ENCODE results near the gene TRAPPC2L.

TRAPPC2L gene

GRCh38 chr16:88906535-88907105, 49.7 kb downstream of the TRAPPC2L start:
- Histone ChIP-seq H3K36me3 (ENCODE audit: control insufficient read depth in 2 of 2, insufficient read depth in 2 of 2, low read length in 2 of 2) (no peaks in the 10 kb centered on the region), H3K27me3 (ENCODE audit: control insufficient read depth in 1 of 2, insufficient read depth in 2 of 2, low read length in 2 of 2) (peaks cover 0 to 4% of the 10 kb centered on the region in 2 donors)

DNA sequence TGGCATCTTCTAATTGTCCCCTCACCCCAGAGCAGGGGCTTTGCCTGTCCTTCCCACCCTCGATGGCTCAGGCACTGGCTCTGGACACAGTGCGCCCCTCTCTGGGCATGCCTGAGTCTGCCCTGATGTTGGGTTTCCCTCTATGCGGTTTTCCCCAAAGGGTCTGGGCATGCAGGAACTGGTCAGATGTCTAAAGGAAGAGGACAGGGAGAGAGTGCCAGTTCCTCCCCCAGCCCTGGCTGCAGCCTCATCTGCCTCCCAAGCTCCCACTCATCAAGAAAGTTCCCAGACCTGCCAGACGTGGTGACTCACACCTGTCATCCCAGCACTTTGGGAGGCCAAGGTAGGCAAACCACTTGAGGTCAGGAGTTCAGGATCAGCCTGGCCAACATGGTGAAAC, 50.8 kb downstream of the TRAPPC2L start:
- no peak overlapping the region for H3K4me3 ChIP-seq (ENCODE audit: low read length in 2 of 2)
- no peak overlapping the region for H3K27ac ChIP-seq (ENCODE audit: low read length)
- H3K9me3 ChIP-seq (ENCODE audit: control insufficient read depth in 2 of 2, low read length in 2 of 2): no peaks in the 10 kb centered on the region
- H3K27me3 ChIP-seq (ENCODE audit: control insufficient read depth in 1 of 2, insufficient read depth in 2 of 2, low read length in 2 of 2): peaks cover 0 to 6% of the 10 kb centered on the region in 2 donors
- no peaks in the 10 kb centered on the region for H3K4me1 ChIP-seq (ENCODE audit: control insufficient read depth, insufficient read depth, low read length)
- H3K9ac ChIP-seq (ENCODE audit: low read length in 2 of 2): no peak overlapping the region
- no peaks in the 10 kb centered on the region for H3K36me3 ChIP-seq (ENCODE audit: control insufficient read depth in 2 of 2, insufficient read depth in 2 of 2, low read length in 2 of 2)

More at GRCh38 chr16:88906535-88907105, 49.7 kb downstream of the TRAPPC2L start:
- Histone ChIP-seq H3K4me1 (ENCODE audit: control insufficient read depth, insufficient read depth, low read length) (no peaks in the 10 kb centered on the region), H3K9ac (ENCODE audit: low read length in 2 of 2) (no peak overlapping the region), H3K9me3 (ENCODE audit: control insufficient read depth in 2 of 2, low read length in 2 of 2) (no peaks in the 10 kb centered on the region), H3K27ac (ENCODE audit: low read length) (no peak overlapping the region), H3K4me3 (ENCODE audit: low read length in 2 of 2) (no peak overlapping the region)

GRCh38 chr16:88908307-88908706, 51.4 kb downstream of the TRAPPC2L start:
- no peak overlapping the region for H3K4me3 ChIP-seq (ENCODE audit: low read length in 2 of 2)
- no peaks in the 10 kb centered on the region for H3K9me3 ChIP-seq (ENCODE audit: control insufficient read depth in 2 of 2, low read length in 2 of 2)
- no peak overlapping the region for H3K9ac ChIP-seq (ENCODE audit: low read length in 2 of 2)
- H3K36me3 ChIP-seq (ENCODE audit: control insufficient read depth in 2 of 2, insufficient read depth in 2 of 2, low read length in 2 of 2): no peaks in the 10 kb centered on the region
- H3K4me1 ChIP-seq (ENCODE audit: control insufficient read depth, insufficient read depth, low read length): no peaks in the 10 kb centered on the region
- H3K27ac ChIP-seq (ENCODE audit: low read length): no peak overlapping the region
- peaks cover 5 to 6% of the 10 kb centered on the region in 2 donors for H3K27me3 ChIP-seq (ENCODE audit: control insufficient read depth in 1 of 2, insufficient read depth in 2 of 2, low read length in 2 of 2)

- no peak overlapping the region for H3K27ac ChIP-seq (ENCODE audit: low read length)
- no peak overlapping the region for H3K4me3 ChIP-seq (ENCODE audit: low read length in 2 of 2)
- H3K9me3 ChIP-seq (ENCODE audit: control insufficient read depth in 2 of 2, low read length in 2 of 2): no peaks in the 10 kb centered on the region
- no peaks in the 10 kb centered on the region for H3K4me1 ChIP-seq (ENCODE audit: control insufficient read depth, insufficient read depth, low read length)
- no peak overlapping the region for H3K9ac ChIP-seq (ENCODE audit: low read length in 2 of 2)
- H3K27me3 ChIP-seq (ENCODE audit: control insufficient read depth in 1 of 2, insufficient read depth in 2 of 2, low read length in 2 of 2): peaks cover 10 to 13% of the 10 kb centered on the region in 2 donors
- no peaks in the 10 kb centered on the region for H3K36me3 ChIP-seq (ENCODE audit: control insufficient read depth in 2 of 2, insufficient read depth in 2 of 2, low read length in 2 of 2)
These were observed 52.7 kb downstream of the TRAPPC2L start for GRCh38 chr16:88909431-88910210.

DNA sequence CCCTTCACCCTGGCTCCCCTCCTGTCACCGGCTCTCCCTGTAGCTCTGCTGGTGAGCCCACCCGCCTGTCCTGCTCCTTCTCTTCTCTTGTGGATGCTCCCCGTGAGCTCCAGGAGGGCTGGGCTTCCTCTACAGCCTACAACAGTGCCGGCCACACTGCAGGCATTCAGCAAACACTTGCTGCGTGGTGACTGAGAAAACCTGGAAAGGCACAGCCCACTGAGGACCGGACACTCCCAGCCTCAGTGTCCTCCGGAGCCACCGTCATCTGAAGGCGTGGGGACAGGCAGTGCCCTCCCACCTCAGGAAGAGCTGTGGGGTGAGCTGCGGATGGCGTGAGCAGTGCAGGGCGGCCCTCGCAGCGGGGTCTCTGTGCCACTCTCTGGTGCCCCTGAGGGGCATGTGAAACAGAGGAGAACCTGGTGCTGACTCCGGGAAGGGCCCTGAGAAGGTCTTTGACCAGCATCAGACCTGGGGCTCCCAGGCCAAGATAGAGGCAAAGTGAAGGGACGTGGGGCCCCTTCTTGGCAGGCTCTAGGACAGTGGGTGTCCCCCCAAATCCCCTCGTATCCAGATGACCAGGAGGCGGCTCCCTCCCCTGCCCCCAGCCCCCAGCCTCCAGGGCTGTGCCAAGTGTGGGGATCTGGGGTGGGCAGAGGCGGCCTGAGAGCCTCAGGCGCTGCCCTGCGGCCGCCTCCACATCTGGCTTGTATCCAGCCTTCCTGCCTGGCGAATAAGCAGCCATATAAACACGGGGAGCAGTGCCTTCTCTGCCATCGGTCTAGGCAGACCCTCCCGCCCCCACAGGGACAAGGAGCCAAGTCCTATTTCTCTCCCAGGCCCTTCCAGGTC, 53.6 kb downstream of the TRAPPC2L start:
- Histone ChIP-seq H3K27me3 (ENCODE audit: control insufficient read depth in 1 of 2, insufficient read depth in 2 of 2, low read length in 2 of 2) (peaks cover 10 to 13% of the 10 kb centered on the region in 2 donors), H3K27ac (ENCODE audit: low read length) (no peak overlapping the region), H3K9ac (ENCODE audit: low read length in 2 of 2) (no peak overlapping the region), H3K4me3 (ENCODE audit: low read length in 2 of 2) (no peak overlapping the region), H3K4me1 (ENCODE audit: control insufficient read depth, insufficient read depth, low read length) (no peaks in the 10 kb centered on the region), H3K9me3 (ENCODE audit: control insufficient read depth in 2 of 2, low read length in 2 of 2) (no peaks in the 10 kb centered on the region), H3K36me3 (ENCODE audit: control insufficient read depth in 2 of 2, insufficient read depth in 2 of 2, low read length in 2 of 2) (no peaks in the 10 kb centered on the region)

GRCh38 chr16:88911136-88911945, 54.4 kb downstream of the TRAPPC2L start:
- Histone ChIP-seq H3K9me3 (ENCODE audit: control insufficient read depth in 2 of 2, low read length in 2 of 2) (no peaks in the 10 kb centered on the region), H3K27me3 (ENCODE audit: control insufficient read depth in 1 of 2, insufficient read depth in 2 of 2, low read length in 2 of 2) (peaks cover 15 to 16% of the 10 kb centered on the region in 2 donors), H3K36me3 (ENCODE audit: control insufficient read depth in 2 of 2, insufficient read depth in 2 of 2, low read length in 2 of 2) (no peaks in the 10 kb centered on the region), H3K4me1 (ENCODE audit: control insufficient read depth, insufficient read depth, low read length) (no peaks in the 10 kb centered on the region), H3K4me3 (ENCODE audit: low read length in 2 of 2) (no peak overlapping the region), H3K27ac (ENCODE audit: low read length) (no peak overlapping the region), H3K9ac (ENCODE audit: low read length in 2 of 2) (no peak overlapping the region)

DNA sequence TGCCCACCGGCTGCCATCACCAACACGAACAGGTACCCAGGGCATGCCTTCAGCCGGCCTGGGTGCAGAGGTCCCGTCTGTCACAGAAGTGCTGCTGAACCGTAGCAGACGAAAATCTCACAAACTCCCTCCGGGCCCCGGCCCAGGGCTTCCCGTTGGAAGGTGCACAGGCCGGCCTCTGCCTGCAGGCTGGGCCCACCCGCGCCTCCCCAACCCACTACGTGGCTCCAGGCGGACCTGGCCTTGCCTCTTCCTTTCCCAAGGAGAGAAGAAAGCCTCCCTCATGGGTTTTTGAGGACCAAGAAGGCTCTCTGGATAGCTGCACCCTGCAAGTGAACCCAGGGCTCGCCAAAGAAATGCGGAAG, 55.0 kb downstream of the TRAPPC2L start:
- H3K27me3 ChIP-seq (ENCODE audit: control insufficient read depth in 1 of 2, insufficient read depth in 2 of 2, low read length in 2 of 2): peaks cover 15 to 16% of the 10 kb centered on the region in 2 donors
- no peaks in the 10 kb centered on the region for H3K4me1 ChIP-seq (ENCODE audit: control insufficient read depth, insufficient read depth, low read length)
- H3K9ac ChIP-seq (ENCODE audit: low read length in 2 of 2): no peak overlapping the region
- H3K9me3 ChIP-seq (ENCODE audit: control insufficient read depth in 2 of 2, low read length in 2 of 2): no peaks in the 10 kb centered on the region
- H3K27ac ChIP-seq (ENCODE audit: low read length): no peak overlapping the region
- no peaks in the 10 kb centered on the region for H3K36me3 ChIP-seq (ENCODE audit: control insufficient read depth in 2 of 2, insufficient read depth in 2 of 2, low read length in 2 of 2)
- H3K4me3 ChIP-seq (ENCODE audit: low read length in 2 of 2): no peak overlapping the region

Data from stomach smooth muscle (tissue), 2 donors.